SK-N-MC (cell line): ENCODE data around the gene TTLL1.

ENCODE experiments used
- EZH2 ChIP-seq: fragments of 200-600 bp; sonication (generic); IDR thresholded peaks from one replicate; pipeline ENCODE4 v1.6.1; 2017; ENCODE audit warnings: antibody characterized with exemption
- FOXP2 ChIP-seq: optimal IDR thresholded peaks from 2 replicates; pipeline ENCODE3; 2011; ENCODE audit warnings: mild to moderate bottlenecking, moderate library complexity; ENCODE audit not compliant: insufficient read depth; ENCODE audit errors: extremely low read length, control extremely low read depth
- POLR2AphosphoS5 ChIP-seq: IDR thresholded peaks from 2 replicates; pipeline ENCODE4 v1.6.1; 2012; ENCODE audit warnings: mild to moderate bottlenecking, low read depth, low read length, borderline replicate concordance

DNA sequence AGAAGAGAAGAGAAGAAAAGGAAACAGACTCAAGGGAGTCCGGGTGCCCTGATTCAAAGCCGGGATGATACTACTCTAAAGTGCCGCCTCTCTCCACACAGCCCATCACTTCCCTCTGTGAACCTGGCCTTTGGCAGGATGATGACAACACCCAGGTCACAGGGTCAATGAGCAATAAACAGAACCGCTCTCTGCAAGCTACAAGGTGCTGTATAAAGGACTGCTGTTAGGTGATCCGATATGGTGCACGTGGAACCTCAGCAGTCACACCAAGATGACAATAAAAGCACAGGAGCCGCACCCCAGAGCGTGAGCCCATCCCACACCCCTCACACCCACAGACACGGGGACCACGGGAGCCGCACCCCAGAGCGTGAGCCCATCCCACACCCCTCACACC is 10.7 kb downstream of the TTLL1 start:
- TF ChIP-seq POLR2AphosphoS5 (no peak), EZH2 (no peak), FOXP2 (no peak)
